DND-41 (cell line): ENCODE data around the gene DAB1.

ENCODE experiments used
- ATAC-seq: fragments of 200-7000 bp; cut with Tn5 transposase; 3 replicates; pipeline ENCODE4 v1.9.1; 2021; ENCODE audit warnings: low read depth; ENCODE audit not compliant: insufficient read depth
- DNase-seq: peaks from one replicate; pipeline ENCODE4 v3.0.0-alpha.2; 2020
- H2AFZ ChIP-seq: 2 replicates; pipeline ENCODE4 v1.6.0; 2012; ENCODE audit warnings: low read depth, low read length
- H3K27ac ChIP-seq: 2 replicates; pipeline ENCODE4 v1.5.1; 2012; ENCODE audit warnings: low read length, inconsistent platforms
- H3K27me3 ChIP-seq: fragments of 200-600 bp; sonication (generic); 2 replicates; pipeline ENCODE4 v1.6.0; 2012; ENCODE audit warnings: low read length, mild to moderate bottlenecking, inconsistent platforms; ENCODE audit not compliant: insufficient read depth, poor library complexity
- H3K36me3 ChIP-seq: 2 replicates; pipeline ENCODE4 v1.5.1; 2012; ENCODE audit warnings: low read length, inconsistent platforms; ENCODE audit not compliant: insufficient read depth
- H3K4me1 ChIP-seq: 2 replicates; pipeline ENCODE4 v1.5.1; 2012; ENCODE audit warnings: mild to moderate bottlenecking, low read length; ENCODE audit not compliant: insufficient read depth
- H3K4me2 ChIP-seq: 2 replicates; pipeline ENCODE4 v1.6.0; 2012; ENCODE audit warnings: mild to moderate bottlenecking, moderate library complexity, low read length, inconsistent platforms; ENCODE audit not compliant: insufficient read depth
- H3K4me3 ChIP-seq, 2 experiments: fragments of 200-600 bp in 1 of 2; shearing (Covaris generic) in 1 of 2; 2 replicates each; pipeline ENCODE4 v1.5.1; 2012 to 2016; ENCODE audit warnings: inconsistent platforms in 2 of 2, low read length in 2 of 2, mild to moderate bottlenecking in 2 of 2, low read depth in 1 of 2, moderate library complexity in 1 of 2
- H3K79me2 ChIP-seq: 2 replicates; pipeline ENCODE4 v1.6.0; 2012; ENCODE audit warnings: low read length, inconsistent platforms; ENCODE audit not compliant: insufficient read depth
- H3K9ac ChIP-seq: 2 replicates; pipeline ENCODE4 v1.6.0; 2012; ENCODE audit warnings: low read depth, mild to moderate bottlenecking, inconsistent platforms, low read length, moderate library complexity
- H3K9me3 ChIP-seq: 2 replicates; pipeline ENCODE4 v1.5.1; 2012; ENCODE audit warnings: low read length, moderate library complexity, mild to moderate bottlenecking, inconsistent platforms; ENCODE audit not compliant: insufficient read depth, severe bottlenecking
- H4K20me1 ChIP-seq: 2 replicates; pipeline ENCODE4 v1.6.0; 2012; ENCODE audit warnings: low read length; ENCODE audit not compliant: insufficient read depth
- EZH2 ChIP-seq: IDR thresholded peaks from 3 replicates; pipeline ENCODE4 v1.6.1; 2012; ENCODE audit warnings: borderline replicate concordance, low read depth, mild to moderate bottlenecking, moderate library complexity, low read length, inconsistent platforms; ENCODE audit not compliant: severe bottlenecking
- TF ChIP-seq, protein P1 (sequence below): IDR thresholded peaks from 2 replicates; pipeline ENCODE4 v1.5.1; 2012; ENCODE audit warnings: borderline replicate concordance, low read length, moderate library complexity, mild to moderate bottlenecking; ENCODE audit not compliant: poor library complexity, severe bottlenecking; ENCODE audit errors: extremely low read depth

DAB1 gene

GRCh38 chr1:57157818-57158603, 265.8 kb downstream of the DAB1 start:
- no peak for TF ChIP-seq EZH2
- TF ChIP-seq, protein P1, sequence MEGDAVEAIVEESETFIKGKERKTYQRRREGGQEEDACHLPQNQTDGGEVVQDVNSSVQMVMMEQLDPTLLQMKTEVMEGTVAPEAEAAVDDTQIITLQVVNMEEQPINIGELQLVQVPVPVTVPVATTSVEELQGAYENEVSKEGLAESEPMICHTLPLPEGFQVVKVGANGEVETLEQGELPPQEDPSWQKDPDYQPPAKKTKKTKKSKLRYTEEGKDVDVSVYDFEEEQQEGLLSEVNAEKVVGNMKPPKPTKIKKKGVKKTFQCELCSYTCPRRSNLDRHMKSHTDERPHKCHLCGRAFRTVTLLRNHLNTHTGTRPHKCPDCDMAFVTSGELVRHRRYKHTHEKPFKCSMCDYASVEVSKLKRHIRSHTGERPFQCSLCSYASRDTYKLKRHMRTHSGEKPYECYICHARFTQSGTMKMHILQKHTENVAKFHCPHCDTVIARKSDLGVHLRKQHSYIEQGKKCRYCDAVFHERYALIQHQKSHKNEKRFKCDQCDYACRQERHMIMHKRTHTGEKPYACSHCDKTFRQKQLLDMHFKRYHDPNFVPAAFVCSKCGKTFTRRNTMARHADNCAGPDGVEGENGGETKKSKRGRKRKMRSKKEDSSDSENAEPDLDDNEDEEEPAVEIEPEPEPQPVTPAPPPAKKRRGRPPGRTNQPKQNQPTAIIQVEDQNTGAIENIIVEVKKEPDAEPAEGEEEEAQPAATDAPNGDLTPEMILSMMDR, result no peak
- no peak overlapping the region for H3K27ac ChIP-seq

DNA sequence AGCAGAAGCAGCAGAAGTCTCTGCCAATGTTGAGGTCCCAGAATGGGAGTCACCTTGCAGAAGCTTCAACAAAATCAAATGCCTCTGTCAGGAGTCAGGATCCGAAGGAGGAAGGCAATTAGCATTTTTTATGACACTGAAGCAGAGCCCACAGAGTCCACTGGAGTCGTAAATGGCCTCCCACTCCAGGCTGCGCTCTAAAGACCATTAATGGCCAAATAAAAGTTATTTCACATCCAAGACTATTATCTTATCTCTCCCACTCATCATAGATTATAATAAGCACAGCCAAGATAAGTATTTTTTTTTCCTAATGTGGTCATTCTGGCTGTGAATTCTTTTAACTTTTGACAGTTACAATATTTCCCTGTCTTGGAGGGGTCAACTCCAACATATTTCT, 267.0 kb downstream of the DAB1 start:
- H4K20me1 ChIP-seq, result no peaks in the 10 kb centered on the region
- no peaks in the 10 kb centered on the region for H3K79me2 ChIP-seq
- H3K9ac ChIP-seq, result no peak overlapping the region
- no peaks in the 10 kb centered on the region for H3K36me3 ChIP-seq
- H3K4me3 ChIP-seq, result no peak overlapping the region
- H3K27ac ChIP-seq, result no peak overlapping the region
- H2AFZ ChIP-seq, result no peak overlapping the region
- DNase-seq, result no peak
- H3K4me1 ChIP-seq, result no peaks in the 10 kb centered on the region
- no peaks in the 10 kb centered on the region for H3K27me3 ChIP-seq
- ATAC-seq, result no peak
- TF ChIP-seq, protein P1, result no peak
- TF ChIP-seq EZH2, result no peak
- H3K4me2 ChIP-seq, result no peak overlapping the region
- no peaks in the 10 kb centered on the region for H3K9me3 ChIP-seq

More at GRCh38 chr1:57157818-57158603, 265.8 kb downstream of the DAB1 start:
- H2AFZ ChIP-seq, result no peak overlapping the region
- H3K36me3 ChIP-seq, result no peaks in the 10 kb centered on the region
- no peaks in the 10 kb centered on the region for H3K4me1 ChIP-seq
- H4K20me1 ChIP-seq, result no peaks in the 10 kb centered on the region
- ATAC-seq (no peak), DNase-seq (no peak)
- no peak overlapping the region for H3K9ac ChIP-seq
- H3K79me2 ChIP-seq, result no peaks in the 10 kb centered on the region
- no peak overlapping the region for H3K4me3 ChIP-seq
- H3K4me2 ChIP-seq, result no peak overlapping the region
- H3K27me3 ChIP-seq, result no peaks in the 10 kb centered on the region
- H3K9me3 ChIP-seq, result no peaks in the 10 kb centered on the region

GRCh38 chr1:57146100-57146499, 277.8 kb downstream of the DAB1 start:
- no peak overlapping the region for H2AFZ ChIP-seq
- H3K9ac ChIP-seq, result no peak overlapping the region
- H3K4me3 ChIP-seq, result no peak overlapping the region
- no peaks in the 10 kb centered on the region for H3K4me1 ChIP-seq
- H4K20me1 ChIP-seq, result no peaks in the 10 kb centered on the region
- no peaks in the 10 kb centered on the region for H3K36me3 ChIP-seq
- H3K27me3 ChIP-seq, result peaks cover 2% of the 10 kb centered on the region
- no peak overlapping the region for H3K27ac ChIP-seq
- no peak for ATAC-seq
- DNase-seq, result no peak
- H3K79me2 ChIP-seq, result no peaks in the 10 kb centered on the region
- H3K9me3 ChIP-seq, result no peaks in the 10 kb centered on the region
- TF ChIP-seq, protein P1, result no peak
- TF ChIP-seq EZH2, result no peak
- no peak overlapping the region for H3K4me2 ChIP-seq
